ENCODE results near the gene PI4K2B.

- TF ChIP-seq ARNT (IDR thresholded peaks at IDR 0.05) (no peak), SUZ12 (IDR thresholded peaks at IDR 0.05) (no peak), SP1 (IDR thresholded peaks at IDR 0.05) (no peak), TARDBP (IDR thresholded peaks at IDR 0.05) (no peak), ELF4 (IDR thresholded peaks at IDR 0.05) (no peak), FOXK2 (IDR thresholded peaks at IDR 0.05) (no peak), PKNOX1 (IDR thresholded peaks at IDR 0.05) (no peak), HDGF (IDR thresholded peaks at IDR 0.05; ENCODE audit: borderline replicate concordance) (no peak), FOXM1 (IDR thresholded peaks at IDR 0.05; ENCODE audit: borderline replicate concordance) (no peak), CTBP1 (IDR thresholded peaks at IDR 0.05; ENCODE audit: borderline replicate concordance) (no peak), FOXA1 (IDR thresholded peaks at IDR 0.05) (no peak), BHLHE40 (IDR thresholded peaks at IDR 0.05; ENCODE audit: borderline replicate concordance) (no peak)
Measured at GRCh38 chr4:25320773-25321172, 86.9 kb downstream of the PI4K2B start.

Data from HEK293T (cell line).